ENCODE measurements around the gene CDK2. TPM values are rescaled to one million over a fixed set of nuclear protein-coding genes. Genes with fewer than 3 reads are reported as not detected.

CDK2 gene
- total and polyA plus RNA-seq, 9 of the 15 experiments (the other 6 are each of a cell fraction or from before 2014, with no cell fraction given), result 17.4 to 213 (median 109) TPM

DNA sequence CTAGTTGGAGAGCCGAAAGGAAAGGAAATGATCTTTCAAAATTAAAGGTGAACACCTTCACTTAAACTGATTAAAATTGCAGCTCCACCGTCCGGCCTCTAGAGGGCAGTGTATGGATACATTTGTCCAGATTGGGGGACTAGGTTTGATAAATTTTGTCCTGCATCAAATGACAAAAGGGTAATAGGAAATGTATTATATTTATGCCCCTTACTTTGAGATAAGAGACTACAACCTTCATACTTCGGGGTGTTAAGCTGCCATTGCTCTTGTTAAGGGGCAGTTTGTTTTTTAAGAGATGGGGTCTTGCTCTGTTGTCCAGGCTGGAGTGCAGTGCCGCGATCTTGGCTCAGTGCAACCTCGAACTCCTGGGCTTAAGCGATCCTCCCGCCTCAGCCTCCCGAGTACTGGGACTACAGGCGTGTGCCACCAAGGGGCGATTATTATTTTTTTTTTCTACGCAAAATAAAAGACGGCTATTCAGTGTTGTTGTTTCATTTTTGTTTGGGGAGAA, 29.6 kb downstream of the CDK2 start (continued):
- TF ChIP-seq, protein P1, sequence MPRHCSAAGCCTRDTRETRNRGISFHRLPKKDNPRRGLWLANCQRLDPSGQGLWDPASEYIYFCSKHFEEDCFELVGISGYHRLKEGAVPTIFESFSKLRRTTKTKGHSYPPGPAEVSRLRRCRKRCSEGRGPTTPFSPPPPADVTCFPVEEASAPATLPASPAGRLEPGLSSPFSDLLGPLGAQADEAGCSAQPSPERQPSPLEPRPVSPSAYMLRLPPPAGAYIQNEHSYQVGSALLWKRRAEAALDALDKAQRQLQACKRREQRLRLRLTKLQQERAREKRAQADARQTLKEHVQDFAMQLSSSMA (CRISPR knock-in tag; IDR thresholded peaks at IDR 0.05), result no peak
- TF ChIP-seq IRF2 (CRISPR knock-in tag; IDR thresholded peaks at IDR 0.05), result no peak
- TF ChIP-seq HCFC1 (IDR thresholded peaks at IDR 0.05; ENCODE audit: low read depth, low read length), result no peak
- no peak for TF ChIP-seq BHLHE40 (IDR thresholded peaks at IDR 0.05; ENCODE audit: low read length)
- no peak for TF ChIP-seq ESRRB (CRISPR knock-in tag; IDR thresholded peaks at IDR 0.05; ENCODE audit: borderline replicate concordance)
- TF ChIP-seq ZNF778 (CRISPR knock-in tag; IDR thresholded peaks at IDR 0.05), result no peak
- no peak for TF ChIP-seq ILK (tag; IDR thresholded peaks at IDR 0.05; ENCODE audit: borderline replicate concordance, low read depth)
- TF ChIP-seq STAG1 (CRISPR knock-in tag; IDR thresholded peaks at IDR 0.05; ENCODE audit: borderline replicate concordance), result no peak
- TF ChIP-seq KDM4B (IDR thresholded peaks at IDR 0.05; ENCODE audit: borderline replicate concordance in 2 of 2, low read depth in 1 of 2), result no peak
- TF ChIP-seq NCOA4 (IDR thresholded peaks at IDR 0.05; ENCODE audit: partially characterized antibody), result peak; percentile 30
- no peak for TF ChIP-seq ZZZ3 (IDR thresholded peaks at IDR 0.05)
- no peak for TF ChIP-seq TFAM (CRISPR knock-in tag; conservative IDR thresholded peaks at IDR 0.05)
- TF ChIP-seq ILF3 (IDR thresholded peaks at IDR 0.05; ENCODE audit: borderline replicate concordance), result no peak
- no peak for TF ChIP-seq SRSF7 (optimal IDR thresholded peaks at IDR 0.05; ENCODE audit: low read depth, low read length)
- TF ChIP-seq, protein P2, sequence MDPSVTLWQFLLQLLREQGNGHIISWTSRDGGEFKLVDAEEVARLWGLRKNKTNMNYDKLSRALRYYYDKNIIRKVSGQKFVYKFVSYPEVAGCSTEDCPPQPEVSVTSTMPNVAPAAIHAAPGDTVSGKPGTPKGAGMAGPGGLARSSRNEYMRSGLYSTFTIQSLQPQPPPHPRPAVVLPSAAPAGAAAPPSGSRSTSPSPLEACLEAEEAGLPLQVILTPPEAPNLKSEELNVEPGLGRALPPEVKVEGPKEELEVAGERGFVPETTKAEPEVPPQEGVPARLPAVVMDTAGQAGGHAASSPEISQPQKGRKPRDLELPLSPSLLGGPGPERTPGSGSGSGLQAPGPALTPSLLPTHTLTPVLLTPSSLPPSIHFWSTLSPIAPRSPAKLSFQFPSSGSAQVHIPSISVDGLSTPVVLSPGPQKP (CRISPR knock-in tag; IDR thresholded peaks at IDR 0.05), result no peak
- TF ChIP-seq ZNF24 (IDR thresholded peaks at IDR 0.05), result peak; percentile 50; the same call in 1 of the 2 replicates
- TF ChIP-seq NCOR1 (IDR thresholded peaks at IDR 0.05), result no peak
- TF ChIP-seq ARID1B (IDR thresholded peaks at IDR 0.05), result no peak
- TF ChIP-seq, protein P3, sequence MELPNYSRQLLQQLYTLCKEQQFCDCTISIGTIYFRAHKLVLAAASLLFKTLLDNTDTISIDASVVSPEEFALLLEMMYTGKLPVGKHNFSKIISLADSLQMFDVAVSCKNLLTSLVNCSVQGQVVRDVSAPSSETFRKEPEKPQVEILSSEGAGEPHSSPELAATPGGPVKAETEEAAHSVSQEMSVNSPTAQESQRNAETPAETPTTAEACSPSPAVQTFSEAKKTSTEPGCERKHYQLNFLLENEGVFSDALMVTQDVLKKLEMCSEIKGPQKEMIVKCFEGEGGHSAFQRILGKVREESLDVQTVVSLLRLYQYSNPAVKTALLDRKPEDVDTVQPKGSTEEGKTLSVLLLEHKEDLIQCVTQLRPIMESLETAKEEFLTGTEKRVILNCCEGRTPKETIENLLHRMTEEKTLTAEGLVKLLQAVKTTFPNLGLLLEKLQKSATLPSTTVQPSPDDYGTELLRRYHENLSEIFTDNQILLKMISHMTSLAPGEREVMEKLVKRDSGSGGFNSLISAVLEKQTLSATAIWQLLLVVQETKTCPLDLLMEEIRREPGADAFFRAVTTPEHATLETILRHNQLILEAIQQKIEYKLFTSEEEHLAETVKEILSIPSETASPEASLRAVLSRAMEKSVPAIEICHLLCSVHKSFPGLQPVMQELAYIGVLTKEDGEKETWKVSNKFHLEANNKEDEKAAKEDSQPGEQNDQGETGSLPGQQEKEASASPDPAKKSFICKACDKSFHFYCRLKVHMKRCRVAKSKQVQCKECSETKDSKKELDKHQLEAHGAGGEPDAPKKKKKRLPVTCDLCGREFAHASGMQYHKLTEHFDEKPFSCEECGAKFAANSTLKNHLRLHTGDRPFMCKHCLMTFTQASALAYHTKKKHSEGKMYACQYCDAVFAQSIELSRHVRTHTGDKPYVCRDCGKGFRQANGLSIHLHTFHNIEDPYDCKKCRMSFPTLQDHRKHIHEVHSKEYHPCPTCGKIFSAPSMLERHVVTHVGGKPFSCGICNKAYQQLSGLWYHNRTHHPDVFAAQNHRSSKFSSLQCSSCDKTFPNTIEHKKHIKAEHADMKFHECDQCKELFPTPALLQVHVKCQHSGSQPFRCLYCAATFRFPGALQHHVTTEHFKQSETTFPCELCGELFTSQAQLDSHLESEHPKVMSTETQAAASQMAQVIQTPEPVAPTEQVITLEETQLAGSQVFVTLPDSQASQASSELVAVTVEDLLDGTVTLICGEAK (IDR thresholded peaks at IDR 0.05), result no peak; the same call in 1 of the 2 replicates
- TF ChIP-seq, protein P3 (CRISPR knock-in tag; IDR thresholded peaks at IDR 0.05), result no peak
